Keratinocyte (primary cell): ENCODE data around the gene GIPR. TPM values are rescaled to one million over a fixed set of nuclear protein-coding genes. Genes with fewer than 3 reads are reported as not detected.
"Not testable (repeated sequence)": the region's sequence is repeated elsewhere in the genome, so short reads cannot be mapped to it uniquely, and the experiment has no call there.

Experiments used
- DNase-seq: peaks from one replicate; pipeline ENCODE4 v3.0.0-alpha.2; 2011; ENCODE audit warnings: low read depth, missing footprints, low spot score
- FAIRE-seq: peaks from 2 replicates; lab custom pipeline; 2011; peaks lifted over from hg19 to GRCh38; lab: Jason Lieb, UNC
- H2AFZ ChIP-seq: 2 replicates; pipeline ENCODE4 v1.6.0; 2012; ENCODE audit warnings: low read length, control low read depth, inconsistent platforms; ENCODE audit not compliant: control insufficient read depth
- H3K27ac ChIP-seq: 2 replicates; pipeline ENCODE4 v1.5.1; 2011; ENCODE audit warnings: low read length; ENCODE audit not compliant: control insufficient read depth, insufficient read depth
- H3K27me3 ChIP-seq: 3 replicates; pipeline ENCODE4 v1.6.0; 2011; ENCODE audit warnings: low read length; ENCODE audit not compliant: control insufficient read depth, insufficient read depth; ENCODE audit errors: extremely low read depth
- H3K36me3 ChIP-seq, 2 experiments: 2 replicates in 1 of 2; 3 replicates in 1 of 2; pipeline ENCODE4 v1.5.1; 2011; ENCODE audit warnings: low read length in 2 of 2, mild to moderate bottlenecking in 1 of 2; ENCODE audit not compliant: control insufficient read depth in 2 of 2, insufficient read depth in 2 of 2; ENCODE audit errors: extremely low read depth in 1 of 2
- H3K4me1 ChIP-seq: 3 replicates; pipeline ENCODE4 v1.5.1; 2011; ENCODE audit warnings: low read length; ENCODE audit not compliant: control insufficient read depth, insufficient read depth; ENCODE audit errors: extremely low read depth
- H3K4me2 ChIP-seq: 3 replicates; pipeline ENCODE4 v1.6.0; 2011; ENCODE audit warnings: low read depth, low read length; ENCODE audit not compliant: control insufficient read depth, insufficient read depth; ENCODE audit errors: extremely low read depth
- H3K4me3 ChIP-seq, 3 experiments: fragments of 200-600 bp in 1 of 3; sonication (generic) in 1 of 3; 2 replicates in 2 of 3; 3 replicates in 1 of 3; pipeline ENCODE4 v1.5.1; 2011 to 2016; ENCODE audit warnings: low read length in 3 of 3, mild to moderate bottlenecking in 3 of 3, control low read depth in 2 of 3, inconsistent platforms in 1 of 3, low read depth in 1 of 3, mixed read lengths in 1 of 3, mixed run types in 1 of 3, moderate library complexity in 1 of 3; ENCODE audit not compliant: control insufficient read depth in 2 of 3, insufficient read depth in 2 of 3; ENCODE audit errors: extremely low read depth in 1 of 3
- H3K79me2 ChIP-seq: 2 replicates; pipeline ENCODE4 v1.6.0; 2012; ENCODE audit warnings: low read length; ENCODE audit not compliant: control insufficient read depth, insufficient read depth
- H3K9ac ChIP-seq: 3 replicates; pipeline ENCODE4 v1.6.0; 2011; ENCODE audit warnings: low read length; ENCODE audit not compliant: control insufficient read depth, insufficient read depth; ENCODE audit errors: extremely low read depth
- H3K9me1 ChIP-seq: 3 replicates; pipeline ENCODE4 v1.6.0; 2011; ENCODE audit warnings: low read length; ENCODE audit not compliant: control insufficient read depth, insufficient read depth; ENCODE audit errors: extremely low read depth
- H3K9me3 ChIP-seq: 2 replicates; pipeline ENCODE4 v1.5.1; 2012; ENCODE audit warnings: low read depth, low read length; ENCODE audit not compliant: control insufficient read depth
- H4K20me1 ChIP-seq: 3 replicates; pipeline ENCODE4 v1.6.0; 2011; ENCODE audit warnings: low read length; ENCODE audit not compliant: control insufficient read depth, insufficient read depth; ENCODE audit errors: extremely low read depth
- CTCF ChIP-seq, 3 experiments: IDR thresholded peaks in 1 of 3; conservative IDR thresholded peaks in 1 of 3; optimal IDR thresholded peaks in 1 of 3; 2 replicates in 2 of 3; 3 replicates in 1 of 3; pipeline versions ENCODE3 to v1.5.1; 2011; ENCODE audit warnings: low read length in 3 of 3, mild to moderate bottlenecking in 3 of 3, moderate library complexity in 2 of 3, control low read depth in 1 of 3, inconsistent platforms in 1 of 3; ENCODE audit not compliant: insufficient read depth in 2 of 3; ENCODE audit errors: extremely low read depth in 1 of 3
- EZH2 ChIP-seq: IDR thresholded peaks from one replicate; pipeline ENCODE4 v1.6.1; 2012; ENCODE audit warnings: inconsistent platforms, mild to moderate bottlenecking, low read length, moderate library complexity
- dilution Hi-C: fragments of 300-500 bp; cut with MboI; formaldehyde crosslinking; loops from one replicate; pipeline ENCODE4 v1.7.0; 2020; ENCODE audit warnings: low sequenced_read_pairs; ENCODE audit not compliant: extremely low pct_ligation_motif_present
- polyA plus RNA-seq, 5 experiments: library from polyadenylated mRNA; depleted of rRNA in 3 of 5; stranded (reverse) in 3 of 5; stranded (forward) in 1 of 5; unstranded in 1 of 5; fragments of >200 nt; gene quantifications; 1 replicate in 1 of 5; 2 replicates in 3 of 5; 3 replicates in 1 of 5; pipeline versions ENCODE4 v1.2.1 to v1.2.3, GENCODE V29; 2011 to 2012; ENCODE audit warnings: missing spikeins in 2 of 5, low read depth in 1 of 5, low replicate concordance in 1 of 5

The GIPR gene
- polyA plus RNA-seq, 1 donor (not counting 4 experiments of a cell fraction or from before 2014, with no cell fraction given), result 1.4 TPM

- no peak for DNase-seq
- Histone ChIP-seq H3K9me1 (no peaks in the 10 kb centered on the region), H4K20me1 (no peaks in the 10 kb centered on the region), H3K27ac (no peak overlapping the region), H3K9ac (no peak overlapping the region), H3K4me2 (peak overlapping the region; percentile 59), H3K36me3 (peaks cover 10 to 19% of the 10 kb centered on the region in 2 experiments), H3K27me3 (no peaks in the 10 kb centered on the region), H3K4me3 (no peak overlapping the region), H3K79me2 (no peaks in the 10 kb centered on the region), H3K9me3 (no peaks in the 10 kb centered on the region), H2AFZ (no peak overlapping the region), H3K4me1 (peaks cover 12% of the 10 kb centered on the region)
- FAIRE-seq, result no peak
- dilution Hi-C loops, result no loop called here
- TF ChIP-seq EZH2 (no peak), CTCF (optimal IDR thresholded peaks at IDR 0.05 in 1 of 3, IDR thresholded peaks at IDR 0.05 in 1 of 3, conservative IDR thresholded peaks at IDR 0.05 in 1 of 3; ENCODE audit: extremely low read depth in 1 of 3, insufficient read depth in 2 of 3, low read length in 3 of 3) (no peak)
These were observed 14.1 kb downstream of the GIPR start for GRCh38 chr19:45682117-45682516.

GRCh38 chr19:45682908-45683307 lies 14.9 kb downstream of the GIPR start:
- H3K9me1 ChIP-seq, result no peaks in the 10 kb centered on the region
- H3K4me1 ChIP-seq, result peaks cover 8% of the 10 kb centered on the region
- H3K36me3 ChIP-seq, result peaks cover 18 to 26% of the 10 kb centered on the region in 2 experiments
- no peaks in the 10 kb centered on the region for H3K9me3 ChIP-seq
- FAIRE-seq (no peak), DNase-seq (no peak)
- H3K27ac ChIP-seq, result no peak overlapping the region
- no peak overlapping the region for H2AFZ ChIP-seq
- no peaks in the 10 kb centered on the region for H4K20me1 ChIP-seq
- TF ChIP-seq EZH2 (no peak), CTCF (optimal IDR thresholded peaks at IDR 0.05 in 1 of 3, IDR thresholded peaks at IDR 0.05 in 1 of 3, conservative IDR thresholded peaks at IDR 0.05 in 1 of 3; ENCODE audit: extremely low read depth in 1 of 3, insufficient read depth in 2 of 3, low read length in 3 of 3) (no peak)
- no peak overlapping the region for H3K4me2 ChIP-seq
- no peaks in the 10 kb centered on the region for H3K27me3 ChIP-seq
- H3K79me2 ChIP-seq, result peaks cover 4% of the 10 kb centered on the region
- no peak overlapping the region for H3K9ac ChIP-seq
- no peak overlapping the region for H3K4me3 ChIP-seq
- dilution Hi-C loops, result no loop called here

GRCh38 chr19:45685045-45685444 lies 17.0 kb downstream of the GIPR start:
- dilution Hi-C loops, H3K9ac ChIP-seq: not testable (repeated sequence)

More at GRCh38 chr19:45685045-45685444, 17.0 kb downstream of the GIPR start:
- not testable (repeated sequence) for H3K27ac ChIP-seq, H2AFZ ChIP-seq, H3K4me3 ChIP-seq, FAIRE-seq, H3K27me3 ChIP-seq, H3K4me2 ChIP-seq, H3K9me3 ChIP-seq, H4K20me1 ChIP-seq, H3K9me1 ChIP-seq, DNase-seq, H3K4me1 ChIP-seq
- Histone ChIP-seq H3K79me2 (peaks cover 10% of the 10 kb centered on the region), H3K36me3 (peaks cover 24 to 36% of the 10 kb centered on the region in 2 experiments)
